ENCODE data around the gene PAQR5. TPM values are rescaled to one million over a fixed set of nuclear protein-coding genes. Genes with fewer than 3 reads are reported as not detected.

The PAQR5 gene
- total RNA-seq, 4 donors from 2014 or later: 0.27 to 2.6 (median 1.4) TPM

DNA sequence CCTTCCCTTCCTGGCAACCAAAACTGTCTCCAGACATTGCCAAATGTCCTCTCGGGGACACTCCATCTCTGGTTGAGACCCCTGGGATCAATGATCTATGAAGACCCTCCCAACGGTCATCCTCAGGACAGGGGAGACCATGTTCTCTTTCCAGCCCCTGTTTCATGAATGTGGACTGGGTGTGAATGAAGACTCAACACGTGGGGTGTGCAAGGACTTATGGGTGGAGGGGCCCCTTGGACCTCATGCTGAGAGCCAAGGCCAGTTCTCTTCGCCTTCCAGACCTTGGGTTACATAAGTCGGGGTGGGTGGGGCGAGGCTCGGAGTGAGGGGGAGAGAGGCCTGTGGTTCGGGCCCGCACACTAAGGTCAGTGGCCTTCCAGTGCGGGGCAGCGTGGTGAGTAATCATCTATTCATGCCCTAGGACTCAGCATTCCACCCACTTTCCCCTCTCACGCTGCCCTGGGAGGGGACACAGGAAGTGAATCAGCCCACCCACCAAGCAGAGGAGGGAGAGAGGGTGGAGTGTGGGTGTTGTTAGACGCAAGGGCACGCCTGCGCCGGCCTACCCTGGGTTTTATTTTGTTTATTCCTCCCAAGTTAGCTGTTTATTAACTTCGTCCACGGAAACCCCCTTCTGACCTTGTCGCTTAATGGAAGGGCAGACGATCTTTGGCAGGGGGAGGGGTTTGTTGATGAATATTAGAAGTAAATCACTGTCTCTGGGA lies 6.7 kb downstream of the PAQR5 start:
- WGBS, 2 donors (ENCODE audit: low coverage in 1 of 2): 48 to 74% methylated on average over 7 to 9 of the region's 20 CpGs
- Histone ChIP-seq H3K36me3 (no peaks in the 10 kb centered on the region), H3K4me3 (no peak overlapping the region), H3K9me3 (no peaks in the 10 kb centered on the region), H3K4me1 (no peaks in the 10 kb centered on the region), H3K27me3 (peaks cover 46% of the 10 kb centered on the region), H3K27ac (no peak overlapping the region)
- TF ChIP-seq POLR2A (IDR thresholded peaks at IDR 0.05) (no peak), EP300 (IDR thresholded peaks at IDR 0.05) (no peak), POLR2AphosphoS5 (IDR thresholded peaks at IDR 0.05) (no peak)
- TF ChIP-seq, protein P1, sequence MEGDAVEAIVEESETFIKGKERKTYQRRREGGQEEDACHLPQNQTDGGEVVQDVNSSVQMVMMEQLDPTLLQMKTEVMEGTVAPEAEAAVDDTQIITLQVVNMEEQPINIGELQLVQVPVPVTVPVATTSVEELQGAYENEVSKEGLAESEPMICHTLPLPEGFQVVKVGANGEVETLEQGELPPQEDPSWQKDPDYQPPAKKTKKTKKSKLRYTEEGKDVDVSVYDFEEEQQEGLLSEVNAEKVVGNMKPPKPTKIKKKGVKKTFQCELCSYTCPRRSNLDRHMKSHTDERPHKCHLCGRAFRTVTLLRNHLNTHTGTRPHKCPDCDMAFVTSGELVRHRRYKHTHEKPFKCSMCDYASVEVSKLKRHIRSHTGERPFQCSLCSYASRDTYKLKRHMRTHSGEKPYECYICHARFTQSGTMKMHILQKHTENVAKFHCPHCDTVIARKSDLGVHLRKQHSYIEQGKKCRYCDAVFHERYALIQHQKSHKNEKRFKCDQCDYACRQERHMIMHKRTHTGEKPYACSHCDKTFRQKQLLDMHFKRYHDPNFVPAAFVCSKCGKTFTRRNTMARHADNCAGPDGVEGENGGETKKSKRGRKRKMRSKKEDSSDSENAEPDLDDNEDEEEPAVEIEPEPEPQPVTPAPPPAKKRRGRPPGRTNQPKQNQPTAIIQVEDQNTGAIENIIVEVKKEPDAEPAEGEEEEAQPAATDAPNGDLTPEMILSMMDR (IDR thresholded peaks at IDR 0.05): no peak
- peak; percentile 60 for ATAC-seq

DNA sequence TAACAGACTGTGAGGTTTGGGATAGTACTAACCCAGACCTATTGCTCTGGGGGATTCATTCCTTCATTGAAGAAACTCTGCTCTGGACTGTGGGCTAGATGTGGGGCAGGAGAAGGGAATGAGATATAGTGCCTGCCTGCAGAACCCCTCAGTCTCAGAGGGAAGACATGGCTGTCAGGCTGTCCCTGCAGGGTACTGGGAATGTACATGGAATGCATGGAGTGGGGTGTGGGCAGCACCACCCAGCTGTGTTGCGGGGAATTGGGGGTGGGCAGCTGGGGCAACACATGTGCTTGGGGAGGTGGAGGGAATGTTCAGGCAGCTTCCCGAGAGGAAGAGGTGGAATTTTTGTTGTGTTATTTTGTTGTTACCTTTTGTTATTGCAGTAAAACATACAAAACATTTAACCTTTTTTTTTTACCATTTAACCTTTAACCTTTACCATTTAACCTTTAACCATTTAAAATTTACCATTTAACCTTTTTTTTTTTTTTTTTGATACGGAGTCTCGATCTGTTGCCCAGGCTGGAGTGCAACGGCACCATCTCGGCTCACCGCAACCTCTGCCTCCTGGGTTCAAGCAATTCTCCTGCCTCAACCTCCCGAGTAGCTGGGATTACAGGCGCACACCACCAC lies 7.3 kb downstream of the PAQR5 start:
- ATAC-seq: no peak
- TF ChIP-seq POLR2A (IDR thresholded peaks at IDR 0.05) (no peak), POLR2AphosphoS5 (IDR thresholded peaks at IDR 0.05) (no peak), EP300 (IDR thresholded peaks at IDR 0.05) (no peak)
- TF ChIP-seq, protein P1 (IDR thresholded peaks at IDR 0.05): no peak
- Histone ChIP-seq H3K4me1 (no peaks in the 10 kb centered on the region), H3K27me3 (peaks cover 45% of the 10 kb centered on the region), H3K36me3 (no peaks in the 10 kb centered on the region), H3K4me3 (no peak overlapping the region), H3K9me3 (no peaks in the 10 kb centered on the region), H3K27ac (no peak overlapping the region)
- 97 to 100% methylated on average over 2 to 5 of the region's 9 CpGs for WGBS, 2 donors (ENCODE audit: low coverage in 1 of 2)

DNA sequence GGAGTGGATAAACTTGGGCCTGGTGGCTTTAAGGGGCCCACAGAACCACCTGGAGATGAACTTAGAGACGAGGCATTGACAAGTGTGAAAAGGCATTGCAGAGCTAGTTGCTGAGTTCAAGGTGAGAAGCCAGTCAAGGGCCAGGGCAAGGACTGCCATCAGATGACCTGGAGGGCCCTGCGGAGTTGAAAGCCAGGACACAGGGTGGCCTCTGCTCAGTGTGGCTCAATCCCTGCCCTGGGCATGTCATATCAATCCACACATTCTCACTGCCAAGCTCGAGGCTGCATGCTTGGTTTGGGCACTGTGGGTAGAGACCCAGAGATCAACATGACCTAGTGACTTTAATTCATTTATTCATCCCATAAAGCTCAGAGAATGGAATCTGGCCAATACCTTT lies 9.2 kb downstream of the PAQR5 start:
- H3K4me3 ChIP-seq: no peak overlapping the region

DNA sequence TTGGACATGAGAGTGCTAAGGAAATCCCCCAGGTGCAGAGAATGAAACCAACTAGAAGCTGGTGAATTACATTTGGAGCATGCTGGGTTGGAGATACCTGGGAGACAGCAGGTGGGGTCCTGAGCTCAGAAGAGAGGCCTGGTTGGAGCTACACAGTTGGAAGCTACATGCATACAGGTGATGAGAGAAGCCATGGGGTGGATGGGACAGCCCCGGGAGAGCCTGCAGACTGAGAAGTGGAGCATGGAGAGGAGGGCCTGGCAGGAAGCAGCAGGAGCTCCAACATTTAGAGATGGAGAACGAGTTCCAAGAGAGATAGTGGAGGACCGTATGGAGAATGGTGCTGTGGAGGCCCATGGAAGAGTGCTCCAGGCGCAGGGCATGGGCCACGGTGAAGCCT lies 10.2 kb downstream of the PAQR5 start:
- Histone ChIP-seq H3K4me1 (no peaks in the 10 kb centered on the region), H3K36me3 (no peaks in the 10 kb centered on the region), H3K9me3 (no peaks in the 10 kb centered on the region), H3K4me3 (no peak overlapping the region), H3K27ac (no peak overlapping the region), H3K27me3 (peaks cover 21% of the 10 kb centered on the region)
- WGBS, 2 donors (ENCODE audit: low coverage in 1 of 2): 82% methylated on average over 5 of the region's 5 CpGs
- no peak for TF ChIP-seq EP300 (IDR thresholded peaks at IDR 0.05)
- TF ChIP-seq, protein P1 (IDR thresholded peaks at IDR 0.05): no peak
- no peak for ATAC-seq

More for the DNA sequence above, 9.2 kb downstream of the PAQR5 start:
- no peak overlapping the region for H3K27ac ChIP-seq
- H3K4me1 ChIP-seq: no peaks in the 10 kb centered on the region
- H3K27me3 ChIP-seq: peaks cover 26% of the 10 kb centered on the region
- H3K36me3 ChIP-seq: no peaks in the 10 kb centered on the region
- TF ChIP-seq POLR2AphosphoS5 (IDR thresholded peaks at IDR 0.05): no peak
- no peak for TF ChIP-seq POLR2A (IDR thresholded peaks at IDR 0.05)
- no peak for TF ChIP-seq EP300 (IDR thresholded peaks at IDR 0.05)
- TF ChIP-seq, protein P1 (IDR thresholded peaks at IDR 0.05): no peak
- H3K9me3 ChIP-seq: no peaks in the 10 kb centered on the region
- no peak for ATAC-seq
- 80 to 85% methylated on average over 1 to 2 of the region's 3 CpGs for WGBS, 2 donors (ENCODE audit: low coverage in 1 of 2)

DNA sequence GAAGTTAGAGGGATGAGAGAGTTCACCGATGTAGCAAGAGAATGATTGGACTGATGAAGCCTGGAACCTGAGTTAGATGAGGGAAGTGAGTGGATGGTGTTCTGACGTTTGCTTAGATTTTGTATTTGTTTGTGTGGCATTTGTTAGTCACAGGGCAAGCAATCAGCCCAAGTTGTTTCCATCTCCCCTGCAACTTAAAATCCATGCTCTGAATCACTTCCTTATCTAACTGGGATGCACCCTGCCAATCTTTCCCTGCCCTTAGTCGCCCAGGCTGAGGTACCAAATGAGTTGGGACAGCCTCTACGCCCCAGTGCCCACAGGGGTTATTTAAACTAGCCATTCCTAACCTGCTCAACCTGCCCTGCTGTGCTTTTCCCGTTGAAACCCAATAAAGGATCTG lies 12.6 kb downstream of the PAQR5 start:
- H3K27ac ChIP-seq: no peak overlapping the region
- no peak for TF ChIP-seq POLR2A (IDR thresholded peaks at IDR 0.05)
- TF ChIP-seq POLR2AphosphoS5 (IDR thresholded peaks at IDR 0.05): no peak
- no peak for TF ChIP-seq EP300 (IDR thresholded peaks at IDR 0.05)
- TF ChIP-seq, protein P1 (IDR thresholded peaks at IDR 0.05): no peak
- WGBS, 2 donors (ENCODE audit: low coverage in 1 of 2): 70 to 80% methylated on average over 3 to 4 of the region's 5 CpGs
- peaks cover 21% of the 10 kb centered on the region for H3K27me3 ChIP-seq
- no peaks in the 10 kb centered on the region for H3K4me1 ChIP-seq
- no peak overlapping the region for H3K4me3 ChIP-seq
- H3K36me3 ChIP-seq: no peaks in the 10 kb centered on the region
- no peak for ATAC-seq
- no peaks in the 10 kb centered on the region for H3K9me3 ChIP-seq

All from gastroesophageal sphincter (tissue), 4 donors.